ENCODE measurements around the gene PACRGL.
"Not testable (repeated sequence)": the region's sequence is repeated elsewhere in the genome, so short reads cannot be mapped to it uniquely, and the experiment has no call there.

Gene PACRGL

DNA sequence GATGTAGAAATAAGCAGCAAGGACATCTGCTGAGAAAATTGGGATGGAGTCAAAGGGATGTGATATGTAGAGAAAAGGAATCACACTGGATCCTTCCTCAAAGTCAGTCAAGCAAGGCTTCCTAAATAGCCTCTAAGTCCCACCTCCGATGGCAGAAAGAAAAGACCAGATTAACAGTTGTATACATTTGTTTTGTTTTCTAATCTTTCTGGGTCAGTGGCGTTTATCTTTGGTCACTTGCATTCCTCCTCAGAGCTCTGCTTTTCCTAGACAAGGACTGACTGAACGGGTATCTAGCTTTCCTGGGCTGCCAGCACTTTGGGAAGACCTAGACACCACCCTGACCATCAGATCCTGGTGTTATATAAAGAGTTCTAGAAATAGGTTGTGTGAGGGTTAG lies 23.2 kb downstream of the PACRGL start:
- no peaks in the 10 kb centered on the region for H3K27me3 ChIP-seq (ENCODE audit: low read length)
- no peaks in the 10 kb centered on the region for H3F3A ChIP-seq (ENCODE audit: insufficient read depth)
- H3K79me2 ChIP-seq (ENCODE audit: insufficient read depth, low read length), result no peaks in the 10 kb centered on the region
- no peak overlapping the region for H3K4me3 ChIP-seq (ENCODE audit: insufficient read depth, low read length, poor library complexity, severe bottlenecking)
- no peaks in the 10 kb centered on the region for H4K20me1 ChIP-seq (ENCODE audit: low read depth, low read length)
- no peaks in the 10 kb centered on the region for H3K9me3 ChIP-seq (ENCODE audit: insufficient read depth, low read length)
- H3K4me2 ChIP-seq (ENCODE audit: low read depth, low read length, poor library complexity, severe bottlenecking), result no peak overlapping the region
- no peaks in the 10 kb centered on the region for H3K9me2 ChIP-seq (replicated peaks; ENCODE audit: insufficient read depth, low read length)
- H2AFZ ChIP-seq (ENCODE audit: low read depth, low read length, severe bottlenecking), result no peak overlapping the region
- TF ChIP-seq EZH2phosphoT487 (conservative IDR thresholded peaks at IDR 0.05; ENCODE audit: low read length), result no peak
- TF ChIP-seq, protein P1, sequence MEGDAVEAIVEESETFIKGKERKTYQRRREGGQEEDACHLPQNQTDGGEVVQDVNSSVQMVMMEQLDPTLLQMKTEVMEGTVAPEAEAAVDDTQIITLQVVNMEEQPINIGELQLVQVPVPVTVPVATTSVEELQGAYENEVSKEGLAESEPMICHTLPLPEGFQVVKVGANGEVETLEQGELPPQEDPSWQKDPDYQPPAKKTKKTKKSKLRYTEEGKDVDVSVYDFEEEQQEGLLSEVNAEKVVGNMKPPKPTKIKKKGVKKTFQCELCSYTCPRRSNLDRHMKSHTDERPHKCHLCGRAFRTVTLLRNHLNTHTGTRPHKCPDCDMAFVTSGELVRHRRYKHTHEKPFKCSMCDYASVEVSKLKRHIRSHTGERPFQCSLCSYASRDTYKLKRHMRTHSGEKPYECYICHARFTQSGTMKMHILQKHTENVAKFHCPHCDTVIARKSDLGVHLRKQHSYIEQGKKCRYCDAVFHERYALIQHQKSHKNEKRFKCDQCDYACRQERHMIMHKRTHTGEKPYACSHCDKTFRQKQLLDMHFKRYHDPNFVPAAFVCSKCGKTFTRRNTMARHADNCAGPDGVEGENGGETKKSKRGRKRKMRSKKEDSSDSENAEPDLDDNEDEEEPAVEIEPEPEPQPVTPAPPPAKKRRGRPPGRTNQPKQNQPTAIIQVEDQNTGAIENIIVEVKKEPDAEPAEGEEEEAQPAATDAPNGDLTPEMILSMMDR (IDR thresholded peaks at IDR 0.05; ENCODE audit: insufficient read depth, low read length, poor library complexity, severe bottlenecking), result no peak
- H3K27ac ChIP-seq (ENCODE audit: low read depth, low read length), result no peak overlapping the region
- H3K9ac ChIP-seq (ENCODE audit: low read length), result no peak overlapping the region
- H3K36me3 ChIP-seq (ENCODE audit: low read length), result peaks cover 11% of the 10 kb centered on the region; the same call in 1 of the 2 replicates

DNA sequence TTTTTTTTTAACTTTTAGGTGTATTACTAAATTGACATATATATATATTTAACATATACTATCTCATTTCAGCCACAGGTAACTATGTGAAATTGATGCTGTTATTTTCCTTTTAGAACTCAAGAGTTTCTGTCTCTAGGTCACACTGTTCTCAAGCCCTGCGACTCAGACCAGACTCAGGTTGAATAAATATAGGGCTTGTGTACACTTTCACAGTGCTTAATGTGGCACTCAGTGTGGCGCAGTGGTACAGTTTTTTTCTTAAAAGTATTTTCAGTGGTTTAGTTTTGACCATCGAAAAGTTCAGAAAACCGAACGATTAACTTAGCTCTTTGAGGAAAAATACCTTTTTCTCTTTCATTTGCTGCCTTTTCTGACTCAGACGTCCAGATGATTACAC lies 24.7 kb downstream of the PACRGL start:
- no peak overlapping the region for H3K4me2 ChIP-seq (ENCODE audit: low read depth, low read length, poor library complexity, severe bottlenecking)
- no peaks in the 10 kb centered on the region for H3K9me2 ChIP-seq (replicated peaks; ENCODE audit: insufficient read depth, low read length)
- H3K27me3 ChIP-seq (ENCODE audit: low read length), result no peaks in the 10 kb centered on the region
- H2AFZ ChIP-seq (ENCODE audit: low read depth, low read length, severe bottlenecking), result no peak overlapping the region
- H3K79me2 ChIP-seq (ENCODE audit: insufficient read depth, low read length), result no peaks in the 10 kb centered on the region
- no peak overlapping the region for H3K9ac ChIP-seq (ENCODE audit: low read length)
- no peaks in the 10 kb centered on the region for H3F3A ChIP-seq (ENCODE audit: insufficient read depth)
- TF ChIP-seq, protein P1 (IDR thresholded peaks at IDR 0.05; ENCODE audit: insufficient read depth, low read length, poor library complexity, severe bottlenecking), result no peak
- no peak overlapping the region for H3K4me3 ChIP-seq (ENCODE audit: insufficient read depth, low read length, poor library complexity, severe bottlenecking)
- peaks cover 11% of the 10 kb centered on the region; the same call in 1 of the 2 replicates for H3K36me3 ChIP-seq (ENCODE audit: low read length)
- H4K20me1 ChIP-seq (ENCODE audit: low read depth, low read length), result no peaks in the 10 kb centered on the region
- H3K27ac ChIP-seq (ENCODE audit: low read depth, low read length), result no peak overlapping the region
- H3K9me3 ChIP-seq (ENCODE audit: insufficient read depth, low read length), result no peaks in the 10 kb centered on the region

DNA sequence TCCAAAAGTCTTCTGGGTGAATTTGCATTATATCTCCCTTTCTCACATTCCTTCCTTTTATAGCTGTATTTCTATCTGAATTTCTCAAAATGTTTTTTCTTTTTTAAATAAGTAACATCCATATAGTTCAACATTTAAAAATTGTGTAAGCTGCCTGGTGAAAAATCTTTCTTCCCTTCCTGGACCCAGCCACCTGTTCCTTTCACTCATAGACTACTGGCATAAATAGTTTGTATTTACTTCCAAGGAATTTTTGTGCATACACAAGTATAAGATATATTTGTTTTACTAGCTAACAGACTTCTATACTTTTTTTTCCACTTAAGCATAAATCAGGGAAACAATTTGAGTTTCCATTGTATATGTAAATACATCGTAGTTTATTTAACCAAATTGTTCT lies 35.7 kb downstream of the PACRGL start:
- H3K9me3 ChIP-seq (ENCODE audit: insufficient read depth, low read length), result no peaks in the 10 kb centered on the region
- no peak overlapping the region for H2AFZ ChIP-seq (ENCODE audit: low read depth, low read length, severe bottlenecking)
- TF ChIP-seq EZH2phosphoT487 (conservative IDR thresholded peaks at IDR 0.05; ENCODE audit: low read length), result no peak
- TF ChIP-seq, protein P1 (IDR thresholded peaks at IDR 0.05; ENCODE audit: insufficient read depth, low read length, poor library complexity, severe bottlenecking), result no peak
- H3K9me2 ChIP-seq (replicated peaks; ENCODE audit: insufficient read depth, low read length), result no peaks in the 10 kb centered on the region
- H3K36me3 ChIP-seq (ENCODE audit: low read length), result peaks cover 5% of the 10 kb centered on the region; the same call in 1 of the 2 replicates
- no peaks in the 10 kb centered on the region for H3K79me2 ChIP-seq (ENCODE audit: insufficient read depth, low read length)
- H3K27me3 ChIP-seq (ENCODE audit: low read length), result no peaks in the 10 kb centered on the region
- no peak overlapping the region for H3K4me2 ChIP-seq (ENCODE audit: low read depth, low read length, poor library complexity, severe bottlenecking)
- no peak overlapping the region for H3K4me3 ChIP-seq (ENCODE audit: insufficient read depth, low read length, poor library complexity, severe bottlenecking)
- H3F3A ChIP-seq (ENCODE audit: insufficient read depth), result no peaks in the 10 kb centered on the region
- no peaks in the 10 kb centered on the region for H4K20me1 ChIP-seq (ENCODE audit: low read depth, low read length)
- no peak overlapping the region for H3K27ac ChIP-seq (ENCODE audit: low read depth, low read length)
- no peak overlapping the region for H3K9ac ChIP-seq (ENCODE audit: low read length)

DNA sequence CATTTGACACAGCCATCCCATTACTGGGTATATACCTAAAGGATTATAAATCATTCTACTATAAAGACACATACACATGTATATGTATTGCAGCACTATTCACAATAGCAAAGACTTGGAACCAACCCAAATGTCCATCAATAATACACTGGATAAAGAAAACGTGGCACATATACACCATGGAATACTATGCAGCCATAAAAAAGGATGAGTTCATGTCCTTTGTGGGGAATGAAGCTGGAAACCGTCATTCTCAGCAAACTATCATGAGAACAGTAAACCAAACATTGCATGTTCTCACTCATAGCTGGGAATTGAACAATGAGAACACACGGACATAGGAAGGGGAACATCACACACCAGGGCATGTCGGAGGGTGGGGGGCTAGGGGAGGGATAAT lies 45.7 kb downstream of the PACRGL start:
- H4K20me1 ChIP-seq (ENCODE audit: low read depth, low read length); H3K27me3 ChIP-seq (ENCODE audit: low read length); H3K4me3 ChIP-seq (ENCODE audit: insufficient read depth, low read length, poor library complexity, severe bottlenecking); H3K27ac ChIP-seq (ENCODE audit: low read depth, low read length); H3K4me2 ChIP-seq (ENCODE audit: low read depth, low read length, poor library complexity, severe bottlenecking); H3K9ac ChIP-seq (ENCODE audit: low read length); H3K79me2 ChIP-seq (ENCODE audit: insufficient read depth, low read length); H3K9me3 ChIP-seq (ENCODE audit: insufficient read depth, low read length); H3K36me3 ChIP-seq (ENCODE audit: low read length); H3F3A ChIP-seq (ENCODE audit: insufficient read depth); H3K9me2 ChIP-seq (replicated peaks; ENCODE audit: insufficient read depth, low read length); H2AFZ ChIP-seq (ENCODE audit: low read depth, low read length, severe bottlenecking): not testable (repeated sequence)

Measured in SU-DHL-6 (cell line).